ENCODE data around the gene TRIM49.
"Not testable (repeated sequence)": the region's sequence is repeated elsewhere in the genome, so short reads cannot be mapped to it uniquely, and the experiment has no call there.

Gene TRIM49

GRCh38 chr11:89808475-89808874 is at the start of gene TRIM49:
Gene TRIM49 (minus strand): TSS chr11:89808575. CDS start chr11:89804469, 4,106 bp downstream.
- not testable (repeated sequence) for DNase-seq

GRCh38 chr11:89826694-89827093 is 18.3 kb upstream of the TRIM49 start:
- DNase-seq, result not testable (repeated sequence)

GRCh38 chr11:89820008-89820407 is 11.6 kb upstream of the TRIM49 start:
- DNase-seq, result not testable (repeated sequence)

GRCh38 chr11:89813535-89813934 is 5.2 kb upstream of the TRIM49 start:
- not testable (repeated sequence) for DNase-seq

- not testable (repeated sequence) for DNase-seq
Observed at GRCh38 chr11:89787506-89788063, 20.8 kb downstream of the TRIM49 start.

- DNase-seq, result not testable (repeated sequence)
Observed at GRCh38 chr11:89785726-89786125, 22.6 kb downstream of the TRIM49 start.

- not testable (repeated sequence) for DNase-seq
Observed at GRCh38 chr11:89750822-89751221, 57.6 kb downstream of the TRIM49 start.

Measured in NCI-H1436 (cell line).